SH-SY5Y (cell line): ENCODE data around the gene ADAMTSL1.

ENCODE experiments used
- GATA2 ChIP-seq: IDR thresholded peaks from 2 replicates; pipeline ENCODE4 v1.6.1; 2011; ENCODE audit warnings: mild to moderate bottlenecking, low read depth, low read length
- GATA3 ChIP-seq: IDR thresholded peaks from 2 replicates; pipeline ENCODE4 v1.6.1; 2011; ENCODE audit warnings: low read depth, mild to moderate bottlenecking, low read length, moderate library complexity

- TF ChIP-seq GATA2 (no peak), GATA3 (no peak)
Observed at GRCh38 chr9:18594837-18595236, 120.9 kb downstream of the ADAMTSL1 start.
